Caco-2 (cell line): Measurements from ENCODE around the gene CH25H. TPM values are rescaled to one million over a fixed set of nuclear protein-coding genes. Genes with fewer than 3 reads are reported as not detected.

Experiments
- BruUV-seq: library from RNA; stranded (reverse); fragments of 400-500 nt; replicated peaks from 2 replicates; lab custom pipeline; 2021; lab: Mats Ljungman, UMichigan
- CTCF ChIA-PET: fragments of 300-600 bp; sonication (Branson Sonifier 250); formaldehyde crosslinking; loops from one replicate; lab custom pipeline; 2022; ENCODE audit warnings: antibody characterized with exemption; lab: Charles Lee
- POLR2A ChIA-PET: fragments of 300-600 bp; sonication (Branson Sonifier 250); formaldehyde crosslinking; loops from one replicate; lab custom pipeline; 2022; ENCODE audit warnings: antibody characterized with exemption; lab: Charles Lee
- DNase-seq, 2 experiments: peaks; one replicate each; pipeline versions ENCODE4 v3.0.0 to v3.0.0-alpha.2; 2020 to 2022
- H3K27me3 ChIP-seq: replicated peaks from 2 replicates; pipeline ENCODE4 v1.6.0; 2011; ENCODE audit warnings: low read length; ENCODE audit not compliant: control insufficient read depth, insufficient read depth
- H3K36me3 ChIP-seq: 2 replicates; pipeline ENCODE4 v1.5.1; 2011; ENCODE audit warnings: low read length; ENCODE audit not compliant: control insufficient read depth, insufficient read depth
- H3K4me1 ChIP-seq: fragments of 250-450 bp; sonication (Bioruptor Pico); 2 replicates; pipeline ENCODE4 v1.5.1; 2020; ENCODE audit warnings: mild to moderate bottlenecking
- H3K4me3 ChIP-seq: 2 replicates; pipeline ENCODE4 v1.5.1; 2011; ENCODE audit warnings: low read depth, mild to moderate bottlenecking, control low read depth, low read length
- H3K9me3 ChIP-seq: fragments of 250-450 bp; sonication (Bioruptor Pico); 2 replicates; pipeline ENCODE4 v1.5.1; 2020; ENCODE audit warnings: mild to moderate bottlenecking, moderate library complexity
- H3K27ac Mint-ChIP-seq: one replicate; pipeline ENCODE4 v1.8.0; 2022; ENCODE audit warnings: mixed read lengths; ENCODE audit not compliant: unreplicated experiment
- H3K27me3 Mint-ChIP-seq: one replicate; pipeline ENCODE4 v1.8.0; 2022; ENCODE audit warnings: mixed read lengths; ENCODE audit not compliant: insufficient read depth, unreplicated experiment
- H3K36me3 Mint-ChIP-seq: one replicate; pipeline ENCODE4 v1.8.0; 2022; ENCODE audit warnings: mild to moderate bottlenecking, mixed read lengths; ENCODE audit not compliant: insufficient read depth, unreplicated experiment
- H3K4me1 Mint-ChIP-seq: one replicate; pipeline ENCODE4 v1.8.0; 2022; ENCODE audit warnings: low read depth, mixed read lengths; ENCODE audit not compliant: unreplicated experiment
- H3K4me3 Mint-ChIP-seq: one replicate; pipeline ENCODE4 v1.8.0; 2022; ENCODE audit warnings: mild to moderate bottlenecking, moderate library complexity, mixed read lengths; ENCODE audit not compliant: unreplicated experiment
- H3K9me3 Mint-ChIP-seq: one replicate; pipeline ENCODE4 v1.8.0; 2022; ENCODE audit warnings: mixed read lengths; ENCODE audit not compliant: unreplicated experiment
- CTCF ChIP-seq, 2 experiments: fragments of 200-600 bp in 1 of 2; IDR thresholded peaks; 1 replicate in 1 of 2; 2 replicates in 1 of 2; pipeline versions ENCODE4 v1.5.1 to v1.8.0; 2011 to 2022; ENCODE audit warnings: antibody characterized with exemption in 1 of 2, control low read depth in 1 of 2, inconsistent platforms in 1 of 2, low read depth in 1 of 2, low read length in 1 of 2, mild to moderate bottlenecking in 1 of 2, moderate library complexity in 1 of 2; ENCODE audit not compliant: insufficient read depth in 1 of 2, severe bottlenecking in 1 of 2, unreplicated experiment in 1 of 2
- intact Hi-C: fragments of 100-400 bp; cut with micrococcal nuclease; formaldehyde crosslinking; loops from one replicate; pipeline ENCODE4 v1.10.0; 2022; ENCODE audit not compliant: unreplicated experiment
- total RNA-seq: library from RNA; stranded (reverse); gene quantifications from 2 replicates; pipeline ENCODE4 v1.2.3, GENCODE V29; 2022

The CH25H gene
- total RNA-seq, 1 experiment from 2014 or later, result not detected

- CTCF ChIA-PET, result no interaction called here
- Mint-ChIP-seq H3K27me3 (no peaks in the 10 kb centered on the region), H3K4me1 (no peaks in the 10 kb centered on the region), H3K27ac (no peak overlapping the region), H3K9me3 (no peaks in the 10 kb centered on the region), H3K36me3 (no peaks in the 10 kb centered on the region), H3K4me3 (no peak overlapping the region)
- intact Hi-C loops, result no loop called here
- H3K27me3 ChIP-seq, result no peaks in the 10 kb centered on the region
- no peaks in the 10 kb centered on the region for H3K36me3 ChIP-seq
- TF ChIP-seq CTCF (IDR thresholded peaks at IDR 0.05; ENCODE audit: insufficient read depth in 1 of 2, low read depth in 1 of 2, low read length in 1 of 2, severe bottlenecking in 1 of 2, unreplicated experiment in 1 of 2), result no peak
- no peaks in the 10 kb centered on the region for H3K9me3 ChIP-seq
- BruUV-seq, result no TSS peak
- no peak overlapping the region for H3K4me3 ChIP-seq
- H3K4me1 ChIP-seq, result no peaks in the 10 kb centered on the region
- no peak for DNase-seq
- POLR2A ChIA-PET, result no interaction called here
These were observed 22.5 kb downstream of the CH25H start for GRCh38 chr10:89184638-89185037.

DNA sequence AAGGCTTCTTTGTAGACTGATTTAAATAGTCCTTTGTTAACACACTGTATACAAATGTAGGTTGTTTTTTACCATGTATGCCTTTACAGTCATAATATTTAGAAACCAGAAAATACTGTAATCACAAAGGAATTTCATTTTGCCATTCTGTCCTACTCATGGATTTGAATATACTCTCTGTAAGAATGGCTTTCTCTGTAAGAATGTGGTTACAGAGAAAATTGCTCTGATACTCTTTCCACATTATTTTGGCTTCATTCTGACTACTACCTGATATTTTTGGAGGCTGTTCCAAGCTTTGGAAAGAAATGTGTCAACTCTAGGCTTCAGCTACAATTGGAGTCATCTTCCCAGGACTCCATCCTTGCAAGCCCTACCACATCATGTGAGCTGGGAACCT is 23.5 kb downstream of the CH25H start:
- Histone ChIP-seq H3K36me3 (no peaks in the 10 kb centered on the region), H3K4me3 (no peak overlapping the region), H3K27me3 (no peaks in the 10 kb centered on the region), H3K9me3 (no peaks in the 10 kb centered on the region), H3K4me1 (no peaks in the 10 kb centered on the region)
- BruUV-seq, result no TSS peak
- intact Hi-C loops, result no loop called here
- H3K4me3 Mint-ChIP-seq, result no peak overlapping the region
- H3K27ac Mint-ChIP-seq, result no peak overlapping the region
- no peaks in the 10 kb centered on the region for H3K36me3 Mint-ChIP-seq
- H3K4me1 Mint-ChIP-seq, result no peaks in the 10 kb centered on the region
- no peak for DNase-seq
- POLR2A ChIA-PET, result no interaction called here
- no peak for TF ChIP-seq CTCF (IDR thresholded peaks at IDR 0.05; ENCODE audit: insufficient read depth in 1 of 2, low read depth in 1 of 2, low read length in 1 of 2, severe bottlenecking in 1 of 2, unreplicated experiment in 1 of 2)
- CTCF ChIA-PET, result no interaction called here
- no peaks in the 10 kb centered on the region for H3K27me3 Mint-ChIP-seq
- no peaks in the 10 kb centered on the region for H3K9me3 Mint-ChIP-seq

DNA sequence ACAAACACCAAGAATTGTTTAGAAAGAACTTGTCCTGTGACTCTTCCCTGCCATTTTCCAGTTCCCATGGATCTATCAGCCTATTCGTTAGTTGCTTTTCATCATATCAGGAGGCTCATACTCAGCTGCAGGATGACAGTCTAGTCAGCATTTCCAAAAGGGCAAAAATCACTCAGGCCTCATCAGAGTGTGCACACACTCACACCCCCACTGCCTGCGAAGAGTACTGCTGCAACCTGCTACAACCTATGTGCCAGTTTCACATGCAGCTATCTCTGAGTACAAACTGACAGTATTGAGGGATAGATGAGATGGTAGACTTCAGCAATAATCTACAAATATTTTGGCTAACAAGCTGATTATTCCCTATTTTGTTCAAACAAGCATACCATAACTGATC is 24.2 kb downstream of the CH25H start:
- POLR2A ChIA-PET, result no interaction called here

More for the DNA sequence above, 24.2 kb downstream of the CH25H start:
- Histone ChIP-seq H3K4me1 (no peaks in the 10 kb centered on the region), H3K36me3 (no peaks in the 10 kb centered on the region), H3K27me3 (no peaks in the 10 kb centered on the region), H3K9me3 (no peaks in the 10 kb centered on the region), H3K4me3 (no peak overlapping the region)
- no TSS peak for BruUV-seq
- H3K4me1 Mint-ChIP-seq, result no peaks in the 10 kb centered on the region
- no peak overlapping the region for H3K27ac Mint-ChIP-seq
- DNase-seq, result no peak
- intact Hi-C loops, result no loop called here
- no peaks in the 10 kb centered on the region for H3K9me3 Mint-ChIP-seq
- no peak overlapping the region for H3K4me3 Mint-ChIP-seq
- no peak for TF ChIP-seq CTCF (IDR thresholded peaks at IDR 0.05; ENCODE audit: insufficient read depth in 1 of 2, low read depth in 1 of 2, low read length in 1 of 2, severe bottlenecking in 1 of 2, unreplicated experiment in 1 of 2)
- CTCF ChIA-PET, result no interaction called here
- H3K27me3 Mint-ChIP-seq, result no peaks in the 10 kb centered on the region
- H3K36me3 Mint-ChIP-seq, result no peaks in the 10 kb centered on the region
